OCI-LY7 (cell line): ENCODE data around the gene HOXA10. TPM values are rescaled to one million over a fixed set of nuclear protein-coding genes. Genes with fewer than 3 reads are reported as not detected.

Source experiments
- BruUV-seq: library from RNA; stranded (reverse); fragments of 400-500 nt; replicated peaks from 2 replicates; lab custom pipeline; 2021; lab: Mats Ljungman, UMichigan
- CTCF ChIA-PET: fragments of 300-600 bp; sonication (Branson Sonifier 250); formaldehyde crosslinking; loops from one replicate; lab custom pipeline; 2022; ENCODE audit warnings: antibody characterized with exemption; ENCODE audit not compliant: unreplicated experiment; lab: Charles Lee
- POLR2A ChIA-PET: fragments of 300-600 bp; sonication (Branson Sonifier 250); formaldehyde crosslinking; loops from one replicate; lab custom pipeline; 2022; ENCODE audit warnings: antibody characterized with exemption; lab: Charles Lee
- DNase-seq: peaks from one replicate; pipeline ENCODE4 v3.0.0-alpha.2; 2015; ENCODE audit warnings: low spot score
- H2AFZ ChIP-seq: fragments of 200-600 bp; sonication (generic), shearing (Covaris generic); 2 replicates; pipeline ENCODE4 v1.6.1; 2014; ENCODE audit warnings: mild to moderate bottlenecking, antibody characterized with exemption, low read length, moderate library complexity
- H3K27ac ChIP-seq: fragments of 200-600 bp; sonication (generic); 2 replicates; pipeline ENCODE4 v1.5.1; 2014; ENCODE audit warnings: mixed run types, low read depth, mild to moderate bottlenecking, moderate library complexity, low read length, inconsistent platforms; ENCODE audit not compliant: poor library complexity, severe bottlenecking
- H3K36me3 ChIP-seq: fragments of 200-600 bp; sonication (generic); 2 replicates; pipeline ENCODE4 v1.6.1; 2014; ENCODE audit warnings: mild to moderate bottlenecking, antibody characterized with exemption, low read length, moderate library complexity, mixed read lengths; ENCODE audit not compliant: insufficient read depth
- H3K4me1 ChIP-seq: fragments of 200-600 bp; sonication (generic); 2 replicates; pipeline ENCODE4 v1.5.1; 2014; ENCODE audit warnings: mild to moderate bottlenecking, low read length; ENCODE audit not compliant: insufficient read depth, poor library complexity, severe bottlenecking
- H3K4me2 ChIP-seq: fragments of 200-600 bp; sonication (generic); 2 replicates; pipeline ENCODE4 v1.6.1; 2014; ENCODE audit warnings: mild to moderate bottlenecking, low read length
- H3K4me3 ChIP-seq: fragments of 200-600 bp; sonication (generic); 2 replicates; pipeline ENCODE4 v1.5.1; 2014; ENCODE audit warnings: mild to moderate bottlenecking, low read depth, low read length; ENCODE audit not compliant: poor library complexity, severe bottlenecking
- H3K79me2 ChIP-seq: fragments of 200-600 bp; sonication (generic); 2 replicates; pipeline ENCODE4 v1.6.1; 2016; ENCODE audit warnings: low read depth, mild to moderate bottlenecking, low read length, moderate library complexity, mixed read lengths; ENCODE audit not compliant: insufficient read depth
- H3K9me2 ChIP-seq: fragments of 200-600 bp; sonication (generic); 2 replicates; pipeline ENCODE4 v1.6.1; 2016; ENCODE audit warnings: mild to moderate bottlenecking, low read length, mixed read lengths; ENCODE audit not compliant: insufficient read depth
- H3K9me3 ChIP-seq: fragments of 200-600 bp; sonication (generic); 2 replicates; pipeline ENCODE4 v1.6.1; 2014; ENCODE audit warnings: mild to moderate bottlenecking, mixed run types, low read length, mixed read lengths
- H4K20me1 ChIP-seq: fragments of 200-600 bp; sonication (generic); 2 replicates; pipeline ENCODE4 v1.6.1; 2014; ENCODE audit warnings: mild to moderate bottlenecking, antibody characterized with exemption, low read length, moderate library complexity, mixed read lengths; ENCODE audit not compliant: insufficient read depth
- CTCF ChIP-seq: fragments of 200-600 bp; sonication (generic); conservative IDR thresholded peaks from 2 replicates; pipeline ENCODE4 v1.5.1; 2014; ENCODE audit warnings: mild to moderate bottlenecking, antibody characterized with exemption, low read length, moderate library complexity, mixed read lengths
- EZH2phosphoT487 ChIP-seq: fragments of 200-600 bp; sonication (generic); IDR thresholded peaks from 2 replicates; pipeline ENCODE4 v1.6.1; 2018; ENCODE audit warnings: low read depth, borderline replicate concordance, mild to moderate bottlenecking, mixed run types, antibody characterized with exemption, low read length, moderate library complexity, mixed read lengths
- intact Hi-C: fragments of 100-400 bp; cut with micrococcal nuclease; formaldehyde crosslinking; loops from one replicate; pipeline ENCODE4 v1.10.0; 2022; ENCODE audit not compliant: unreplicated experiment
- total RNA-seq, 2 experiments: library from RNA; depleted of rRNA in 1 of 2; stranded (reverse); fragments of >200 nt in 1 of 2; shearing (Covaris generic) in 1 of 2; gene quantifications; 2 replicates each; pipeline ENCODE4 v1.2.3, GENCODE V29; 2014 to 2022

Gene HOXA10
- total RNA-seq, 2 experiments from 2014 or later = not detected

GRCh38 chr7:27203964-27204594 is 30.0 kb upstream of the HOXA10 start:
- H3K9me2 ChIP-seq = no peaks in the 10 kb centered on the region
- ChIA-PET CTCF (no interaction called here), POLR2A (no interaction called here)
- H3K9me3 ChIP-seq = no peaks in the 10 kb centered on the region
- H3K36me3 ChIP-seq = no peaks in the 10 kb centered on the region
- H3K4me1 ChIP-seq = peaks cover 17% of the 10 kb centered on the region
- no peak overlapping the region for H3K4me2 ChIP-seq
- intact Hi-C loops = no loop called here
- no peaks in the 10 kb centered on the region for H3K79me2 ChIP-seq
- no peak overlapping the region for H3K4me3 ChIP-seq
- no TSS peak for BruUV-seq
- no peak for DNase-seq
- H2AFZ ChIP-seq = no peak overlapping the region
- no peaks in the 10 kb centered on the region for H4K20me1 ChIP-seq
- no peak overlapping the region for H3K27ac ChIP-seq
- TF ChIP-seq CTCF (no peak), EZH2phosphoT487 (no peak)

GRCh38 chr7:27203365-27203953 is 29.3 kb upstream of the HOXA10 start:
- Histone ChIP-seq H3K9me3 (no peaks in the 10 kb centered on the region), H3K4me3 (no peak overlapping the region), H3K9me2 (no peaks in the 10 kb centered on the region), H3K27ac (no peak overlapping the region), H4K20me1 (no peaks in the 10 kb centered on the region), H3K4me1 (peaks cover 17% of the 10 kb centered on the region), H3K4me2 (no peak overlapping the region), H3K36me3 (no peaks in the 10 kb centered on the region), H2AFZ (no peak overlapping the region), H3K79me2 (no peaks in the 10 kb centered on the region)
- POLR2A ChIA-PET = no interaction called here
- DNase-seq = no peak
- TF ChIP-seq EZH2phosphoT487 (no peak), CTCF (no peak)
- no TSS peak for BruUV-seq
- CTCF ChIA-PET = no interaction called here
- intact Hi-C loops = no loop called here

GRCh38 chr7:27202862-27203134 is 28.7 kb upstream of the HOXA10 start:
- no TSS peak for BruUV-seq
- Histone ChIP-seq H3K79me2 (no peaks in the 10 kb centered on the region), H4K20me1 (no peaks in the 10 kb centered on the region), H2AFZ (no peak overlapping the region), H3K4me3 (no peak overlapping the region), H3K9me2 (no peaks in the 10 kb centered on the region), H3K9me3 (no peaks in the 10 kb centered on the region), H3K4me2 (no peak overlapping the region), H3K4me1 (peaks cover 17% of the 10 kb centered on the region), H3K27ac (no peak overlapping the region), H3K36me3 (no peaks in the 10 kb centered on the region)
- POLR2A ChIA-PET = no interaction called here
- CTCF ChIA-PET = no interaction called here
- intact Hi-C loops = no loop called here
- DNase-seq = no peak
- TF ChIP-seq CTCF = no peak
- TF ChIP-seq EZH2phosphoT487 = no peak
